Measurements from ENCODE around the gene CRAMP1.

The CRAMP1 gene

DNA sequence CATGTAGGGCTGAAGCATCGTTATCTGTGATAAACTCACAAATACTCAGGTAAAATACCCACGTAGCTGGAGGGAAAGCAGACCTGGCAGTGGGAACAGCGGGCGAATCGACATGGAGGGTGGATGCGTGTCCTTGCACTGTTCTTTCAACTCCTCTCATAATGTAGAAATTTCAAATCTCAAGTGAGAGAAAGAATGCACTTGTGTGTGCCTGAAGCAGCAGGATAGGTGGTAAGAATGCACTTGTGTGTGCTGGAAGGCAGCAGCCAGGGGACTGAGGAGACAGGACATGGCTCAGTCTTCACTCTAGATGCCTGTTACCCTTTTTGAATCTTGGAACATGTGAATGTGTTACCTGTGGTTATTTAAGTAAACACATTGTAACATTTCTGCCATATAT, 10.7 kb upstream of the CRAMP1 start:
- DNase-seq, result no peak

DNA sequence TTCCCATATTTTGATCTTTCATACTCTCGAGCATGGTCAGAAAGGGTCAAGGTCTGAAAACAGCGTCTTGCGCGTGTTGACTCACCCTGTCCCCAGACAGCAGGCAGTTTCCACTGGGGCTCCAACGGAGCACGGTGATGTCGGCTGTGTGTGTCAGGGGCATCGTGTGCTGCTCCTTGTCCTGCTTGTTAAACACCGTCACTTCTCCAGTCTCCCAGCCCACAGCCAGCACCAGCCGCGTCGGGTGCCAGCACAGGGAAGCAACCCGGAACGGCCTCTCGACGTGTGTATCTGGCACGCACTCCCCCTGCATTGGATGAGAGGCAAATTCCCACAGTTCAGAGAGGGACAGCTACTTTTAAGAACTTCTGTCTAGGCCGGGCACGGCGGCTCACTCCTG, 9.9 kb upstream of the CRAMP1 start:
- no peak for DNase-seq

DNA sequence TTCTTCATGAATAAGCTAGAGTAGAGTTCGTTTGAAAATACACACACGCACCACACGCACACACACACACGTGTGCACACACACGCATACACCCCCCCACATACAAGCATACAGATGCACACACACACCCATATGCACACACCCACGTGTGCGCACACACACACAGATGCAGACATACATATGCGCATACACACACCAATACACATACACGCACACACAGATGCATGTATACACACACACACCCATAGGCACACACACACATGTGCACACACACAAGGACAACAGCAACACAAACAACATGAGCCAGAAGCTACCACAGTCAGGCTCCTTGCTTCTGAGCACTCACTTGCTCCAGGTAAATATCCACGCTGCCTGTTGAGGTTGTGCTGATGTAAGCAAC, 5.4 kb upstream of the CRAMP1 start:
- DNase-seq, result no peak

DNA sequence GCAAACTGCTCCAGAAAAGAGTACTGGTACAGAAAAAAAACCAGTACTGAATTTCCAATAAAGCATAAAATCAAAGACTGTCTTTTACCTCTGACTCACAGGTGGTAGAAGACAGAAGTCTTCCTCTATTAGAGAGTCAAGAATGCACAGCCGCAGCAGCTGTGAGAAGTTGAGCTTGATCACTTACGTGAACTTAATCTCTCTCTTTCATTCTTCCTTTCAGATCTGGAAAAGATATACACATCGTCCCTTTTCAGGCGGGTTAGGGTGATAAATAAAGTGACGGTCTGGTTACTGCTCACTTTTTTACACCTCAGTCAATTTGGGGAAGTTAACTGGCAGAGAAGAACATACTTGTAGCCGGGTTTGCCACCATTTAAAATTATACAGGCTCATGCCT, 4.2 kb upstream of the CRAMP1 start:
- DNase-seq, result no peak

DNA sequence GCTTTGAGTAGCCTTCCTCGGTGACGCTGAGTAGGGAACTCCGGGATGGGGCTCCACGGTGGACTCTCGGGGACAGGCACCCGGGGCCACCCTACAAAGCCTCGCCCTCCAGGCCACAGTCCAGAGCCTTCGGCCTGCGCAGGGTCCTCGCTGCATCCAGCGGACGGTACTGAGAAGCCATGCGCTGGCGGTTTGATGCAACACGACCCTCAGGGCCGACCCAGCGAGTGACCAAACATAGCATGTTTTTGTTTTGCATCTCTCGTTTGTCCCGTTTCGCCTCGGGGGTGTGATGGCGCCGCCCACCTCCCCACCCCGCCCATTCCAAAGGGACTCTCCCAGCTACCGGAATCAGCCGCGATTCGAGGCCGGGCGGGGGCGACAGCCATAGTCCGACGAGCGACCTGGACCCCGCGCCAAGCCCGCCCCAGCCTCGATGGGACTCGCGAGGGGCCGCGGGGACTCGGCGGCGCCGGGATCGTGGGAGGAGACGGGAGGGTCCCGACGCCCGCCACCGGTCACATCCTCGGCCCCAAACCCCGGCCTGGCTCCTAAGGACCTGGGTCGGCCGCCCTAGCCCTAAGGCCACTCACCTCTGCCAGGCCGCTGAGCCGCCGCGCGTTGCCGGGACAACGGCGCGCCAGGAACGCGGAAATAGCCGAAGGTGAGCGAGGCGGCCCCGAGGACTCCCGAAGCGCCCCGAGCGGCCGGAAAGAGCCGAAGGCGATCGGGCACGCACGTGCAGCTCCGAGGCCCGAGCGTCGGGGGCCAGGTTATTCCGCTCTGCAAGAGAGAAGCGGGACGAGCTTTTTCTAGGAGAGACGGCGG, 1.9 kb upstream of the CRAMP1 start:
- peak; percentile 82 for DNase-seq

DNA sequence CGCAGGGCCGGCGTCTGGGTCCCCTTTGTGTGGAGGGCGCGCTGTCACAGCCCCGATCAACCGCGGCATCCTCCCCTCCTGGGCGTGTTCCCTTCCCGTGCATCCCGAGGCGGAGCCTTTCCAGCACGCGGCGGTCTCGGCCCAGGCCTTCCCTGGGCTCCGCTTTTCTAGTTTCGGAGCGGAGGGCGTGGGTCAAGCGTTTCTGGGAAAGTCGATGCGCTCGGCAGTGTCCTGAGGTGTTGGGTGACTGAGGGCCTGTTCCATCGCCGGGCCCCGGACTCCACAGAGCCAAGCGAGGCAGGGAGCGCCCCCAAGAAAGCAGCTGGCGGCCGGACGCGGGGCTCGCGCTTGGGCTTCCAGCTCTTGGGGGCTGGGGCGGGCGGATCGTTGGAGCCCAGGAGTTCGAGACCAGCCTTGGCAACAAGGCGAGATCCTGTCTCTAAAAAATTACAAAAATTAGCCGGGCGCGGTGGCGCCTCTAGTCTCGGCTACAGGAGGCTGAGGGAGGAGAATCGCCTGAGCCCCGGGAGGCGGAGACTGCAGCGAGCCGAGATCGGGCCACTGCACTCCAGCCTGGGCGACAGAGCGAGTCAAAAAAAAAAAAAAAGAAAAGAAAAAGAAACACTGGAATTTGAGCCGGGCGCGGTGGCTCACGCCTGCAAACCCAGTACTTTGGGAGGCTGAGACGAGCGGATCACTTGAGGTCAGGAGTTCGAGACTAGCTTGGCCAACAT, 1.1 kb upstream of the CRAMP1 start:
- DNase-seq, result no peak

DNA sequence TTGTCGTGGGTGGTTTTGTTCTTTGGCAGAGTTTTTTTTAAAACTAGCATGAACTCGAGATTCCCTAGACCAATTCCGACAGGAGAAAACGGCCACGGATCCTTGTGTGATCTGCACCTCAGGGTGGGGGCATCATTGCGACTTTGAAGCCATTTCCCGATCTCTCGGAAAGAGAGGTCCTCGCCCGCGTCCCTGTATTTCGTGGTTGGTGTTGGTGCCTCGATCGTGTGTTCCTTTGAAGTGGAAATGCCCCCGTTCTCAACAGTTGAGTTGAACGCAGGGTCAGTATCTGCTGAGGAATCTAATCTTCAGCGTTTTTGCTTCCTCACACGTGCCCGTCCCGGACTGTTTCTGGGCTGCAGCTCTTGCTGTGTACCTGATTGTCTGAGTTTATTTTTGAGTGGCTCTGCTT, 1.1 kb downstream of the CRAMP1 start:
- DNase-seq, result no peak

DNA sequence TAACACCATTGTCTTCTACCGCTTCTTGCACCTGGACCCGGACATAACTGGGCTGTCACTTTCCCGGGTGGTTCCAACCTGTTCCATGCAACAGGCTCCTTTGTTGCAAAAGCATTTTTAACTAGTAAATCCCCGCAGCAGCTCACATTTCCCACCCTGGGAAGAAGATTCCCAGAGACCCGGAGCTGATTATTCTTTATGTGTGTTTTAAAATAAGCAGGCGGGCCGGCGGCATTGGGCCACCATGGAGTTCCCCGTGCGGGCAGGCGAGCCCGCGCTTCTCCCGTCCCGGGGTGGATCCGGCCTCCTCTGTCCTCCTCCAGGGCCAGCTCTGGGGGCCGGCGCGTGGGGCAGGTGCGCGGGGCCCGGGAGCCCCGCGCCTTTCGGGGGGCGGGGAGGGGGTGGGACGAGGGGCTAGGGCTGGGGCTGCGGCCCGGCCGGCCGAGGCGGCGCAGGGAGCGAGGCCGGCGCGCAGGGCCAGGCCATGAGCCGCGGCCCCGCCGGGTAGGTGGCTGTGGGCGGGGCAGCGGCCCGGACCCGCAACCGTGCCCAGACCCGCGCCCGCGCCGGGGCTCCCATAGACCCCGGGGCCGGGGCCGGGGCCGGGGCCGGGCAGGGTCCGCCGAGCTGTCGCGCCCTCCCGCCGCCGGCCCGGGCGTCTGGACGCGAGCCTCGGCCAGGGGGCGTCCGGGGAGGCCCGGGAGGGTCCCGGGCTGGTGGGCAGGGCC, 1.7 kb downstream of the CRAMP1 start:
- peak; percentile 7 for DNase-seq

DNA sequence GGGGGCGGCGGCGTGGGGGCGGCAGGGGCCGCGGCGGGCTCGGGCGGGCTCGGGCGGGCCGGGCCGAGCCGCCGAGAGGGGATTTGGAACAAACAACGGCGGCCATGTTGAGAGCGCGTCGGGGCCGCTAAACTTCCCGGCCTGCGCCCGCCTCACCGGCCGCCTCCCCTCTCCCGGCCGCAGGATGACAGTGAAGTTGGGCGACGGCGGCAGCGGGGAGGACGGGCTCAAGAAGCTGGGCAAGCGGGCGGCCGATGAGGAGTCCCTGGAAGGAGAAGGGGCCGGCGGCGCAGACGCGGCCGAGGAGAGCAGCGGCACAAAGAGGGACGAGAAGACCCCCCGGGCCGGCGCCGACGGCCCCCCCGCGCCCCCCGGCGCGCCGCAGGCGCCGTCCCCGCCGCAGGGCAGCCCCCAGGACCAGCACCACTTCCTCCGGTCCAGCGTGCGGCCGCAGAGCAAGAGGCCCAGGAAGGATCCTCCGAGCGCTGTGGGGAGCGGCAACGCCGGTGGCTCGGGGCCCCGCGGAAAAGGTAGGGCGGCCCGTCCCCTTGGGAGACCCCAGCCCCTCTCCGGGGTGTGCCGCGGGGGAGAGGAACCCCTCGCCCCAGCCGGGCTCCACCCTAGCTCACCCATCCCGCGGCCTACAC, 2.4 kb downstream of the CRAMP1 start:
- peak; percentile 43 for DNase-seq

DNA sequence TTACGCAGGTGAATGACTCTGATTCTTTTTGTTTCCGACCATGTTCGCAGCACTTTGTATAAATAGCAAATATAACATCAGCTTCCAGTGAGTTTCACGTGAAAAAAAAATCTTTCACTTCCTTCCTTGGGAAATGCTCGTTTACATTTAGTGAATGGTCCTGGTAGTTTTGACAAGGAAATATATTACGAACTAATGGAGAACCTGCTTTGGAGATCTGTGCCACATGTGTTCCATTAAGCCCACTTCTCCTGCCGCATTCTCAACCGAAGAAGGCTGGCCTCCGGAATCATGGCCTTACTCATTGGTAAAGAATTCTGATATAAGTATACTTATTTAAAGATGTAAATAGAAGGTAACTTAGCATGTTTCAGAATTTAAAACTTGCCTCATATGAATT, 3.6 kb downstream of the CRAMP1 start:
- peak; percentile 36 for DNase-seq

DNA sequence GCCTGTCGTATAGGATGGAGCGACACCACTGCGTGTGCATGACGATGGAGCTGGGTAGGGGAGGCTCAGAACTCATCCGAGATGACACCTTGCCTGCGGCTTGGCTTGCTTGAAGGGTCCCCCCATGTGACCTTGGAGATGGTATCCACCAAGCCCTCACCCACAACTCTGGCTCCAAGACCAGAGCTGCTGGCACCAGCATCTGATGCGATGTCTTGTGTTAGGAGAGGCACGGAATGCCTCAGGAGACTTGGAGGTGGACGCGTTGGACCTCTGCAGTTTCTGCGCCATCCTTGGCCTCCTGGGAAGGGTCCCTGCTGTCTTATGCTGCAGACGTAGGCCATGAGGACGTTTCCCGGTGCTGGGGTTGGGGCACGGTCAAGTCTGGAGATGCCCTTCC, 7.8 kb downstream of the CRAMP1 start:
- DNase-seq, result no peak

DNA sequence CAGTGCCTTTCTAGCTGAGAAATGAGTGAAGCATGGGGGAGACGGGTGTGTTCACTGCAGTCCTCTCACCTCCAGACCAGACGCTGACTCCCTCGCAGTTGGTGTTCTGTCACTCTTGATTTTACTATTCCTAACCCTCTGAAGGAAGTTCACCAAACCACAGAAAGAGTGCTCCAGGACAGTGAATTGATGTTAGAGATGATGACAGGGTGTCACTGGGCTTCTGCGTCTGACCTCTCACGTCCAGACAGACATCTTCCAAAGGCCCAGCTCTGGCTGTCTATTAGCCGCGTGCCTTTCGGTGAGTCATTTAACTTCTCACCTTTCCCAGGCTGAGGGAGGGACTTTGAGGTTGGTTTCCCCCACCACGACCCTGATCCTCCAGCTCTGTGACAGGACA, 8.2 kb downstream of the CRAMP1 start:
- DNase-seq, result no peak

DNA sequence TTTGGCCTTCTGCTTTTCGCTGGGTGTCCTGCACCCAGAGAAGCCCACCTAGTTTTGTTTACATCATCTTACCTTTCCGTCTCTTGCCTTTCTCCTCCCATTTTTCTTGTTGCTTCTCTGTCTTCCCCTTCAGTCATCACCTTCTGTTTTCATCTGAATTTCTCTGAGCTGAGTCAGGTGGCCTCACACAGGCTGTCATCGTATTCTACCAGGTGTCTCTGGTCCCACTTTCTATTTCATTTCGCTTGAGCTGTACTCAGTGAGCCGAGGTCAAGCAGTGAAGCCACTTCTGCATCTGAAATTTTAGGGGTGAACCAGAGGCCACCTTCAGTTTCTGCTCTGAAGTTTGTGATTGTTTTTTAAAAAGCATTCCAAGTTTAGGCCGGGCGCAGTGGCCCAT, 9.7 kb downstream of the CRAMP1 start:
- no peak for DNase-seq

DNA sequence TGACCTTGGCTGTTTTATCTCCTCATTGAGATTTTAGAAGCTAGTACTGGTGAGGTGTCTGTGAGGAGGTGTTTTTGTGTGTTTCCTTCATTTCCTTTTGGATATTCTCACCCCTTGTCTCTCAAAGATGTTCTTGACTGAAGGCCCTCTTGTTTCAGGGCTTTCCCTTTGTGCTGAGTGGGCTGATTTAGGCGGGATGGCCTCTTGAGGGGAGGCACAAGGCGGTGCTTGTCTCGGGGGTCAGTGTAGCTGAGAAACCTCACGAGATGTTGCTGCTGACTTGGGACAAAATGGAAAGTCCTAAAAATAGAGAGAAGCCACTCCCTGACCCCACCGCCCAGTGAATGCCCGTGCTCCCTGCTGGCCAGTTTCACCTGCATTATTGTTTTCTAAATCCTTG, 14.2 kb downstream of the CRAMP1 start:
- no peak for DNase-seq

DNA sequence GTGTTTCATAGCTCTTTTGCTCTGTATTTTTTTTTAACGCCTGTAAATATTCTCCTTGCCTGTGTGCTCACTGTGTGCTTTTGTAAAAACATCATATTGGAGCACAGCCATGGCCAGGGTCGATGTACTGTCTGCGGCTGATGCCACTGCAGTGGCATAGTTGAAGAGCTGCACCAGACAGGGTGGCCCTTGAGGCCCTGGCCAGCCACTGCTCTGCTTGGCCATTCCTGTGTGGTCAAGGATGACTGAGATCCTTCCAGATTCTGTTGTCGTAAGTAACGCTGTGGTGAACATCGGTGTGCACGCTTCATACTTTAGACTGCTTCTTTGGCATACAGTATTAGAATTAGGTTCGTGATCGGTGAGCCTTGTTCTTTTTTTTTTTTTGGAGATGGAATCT, 14.6 kb downstream of the CRAMP1 start:
- DNase-seq, result no peak

DNA sequence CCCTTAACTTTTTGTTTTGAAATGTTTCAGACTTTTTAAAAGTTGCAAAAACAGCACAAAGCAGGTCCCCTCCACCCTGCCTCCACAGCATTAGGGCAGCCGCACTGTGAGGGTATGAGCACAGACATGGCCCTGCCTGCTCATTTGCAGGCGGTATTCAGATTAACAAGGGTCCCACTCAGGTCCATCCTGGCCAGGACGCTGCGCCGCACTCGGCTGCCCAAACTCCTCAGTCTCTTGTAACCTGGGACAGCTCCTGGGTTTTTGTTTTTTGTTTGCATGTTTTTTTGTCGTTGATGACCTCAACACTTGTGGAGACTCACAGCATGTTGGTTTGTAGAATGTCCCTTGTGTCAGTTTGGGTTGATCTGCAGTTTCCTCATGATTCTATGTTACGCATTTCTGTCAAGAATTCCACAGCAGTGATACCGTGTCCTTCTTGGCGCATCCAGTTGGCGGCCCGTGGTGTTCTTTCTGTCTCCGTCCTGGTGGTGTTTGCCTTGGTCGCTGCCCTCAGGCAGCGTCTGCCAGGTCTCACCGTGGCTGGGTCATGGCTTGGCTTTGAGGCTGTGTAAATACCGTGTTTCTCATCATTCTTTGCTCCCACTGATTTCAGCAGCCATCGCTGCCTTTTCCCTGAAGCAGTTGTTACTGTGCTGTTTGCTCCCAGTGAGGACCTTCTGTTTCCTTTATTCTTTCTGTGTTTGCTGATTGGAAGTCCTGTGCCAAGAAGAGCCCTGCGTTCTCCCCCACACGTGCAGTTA, 18.5 kb downstream of the CRAMP1 start:
- no peak for DNase-seq

DNA sequence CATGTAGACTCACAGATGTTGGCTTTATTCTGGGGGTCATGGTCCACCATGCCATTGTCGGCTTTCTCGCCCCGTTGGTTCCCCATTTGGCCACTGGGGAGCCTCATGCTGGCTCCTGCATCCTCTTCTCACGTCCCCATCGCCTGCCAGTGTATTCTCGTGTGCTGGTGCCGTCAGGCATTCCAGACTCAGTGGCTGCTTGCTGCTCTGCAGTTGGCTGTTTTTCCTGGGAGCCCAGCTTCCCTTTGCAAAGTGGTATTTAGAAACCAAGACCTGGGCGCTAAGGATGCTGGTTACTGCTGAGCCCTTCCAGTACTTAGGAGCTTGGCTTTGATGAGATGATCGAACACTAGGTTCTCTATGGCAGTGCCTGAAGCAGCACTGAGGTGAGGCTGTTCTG, 19.1 kb downstream of the CRAMP1 start:
- no peak for DNase-seq

DNA sequence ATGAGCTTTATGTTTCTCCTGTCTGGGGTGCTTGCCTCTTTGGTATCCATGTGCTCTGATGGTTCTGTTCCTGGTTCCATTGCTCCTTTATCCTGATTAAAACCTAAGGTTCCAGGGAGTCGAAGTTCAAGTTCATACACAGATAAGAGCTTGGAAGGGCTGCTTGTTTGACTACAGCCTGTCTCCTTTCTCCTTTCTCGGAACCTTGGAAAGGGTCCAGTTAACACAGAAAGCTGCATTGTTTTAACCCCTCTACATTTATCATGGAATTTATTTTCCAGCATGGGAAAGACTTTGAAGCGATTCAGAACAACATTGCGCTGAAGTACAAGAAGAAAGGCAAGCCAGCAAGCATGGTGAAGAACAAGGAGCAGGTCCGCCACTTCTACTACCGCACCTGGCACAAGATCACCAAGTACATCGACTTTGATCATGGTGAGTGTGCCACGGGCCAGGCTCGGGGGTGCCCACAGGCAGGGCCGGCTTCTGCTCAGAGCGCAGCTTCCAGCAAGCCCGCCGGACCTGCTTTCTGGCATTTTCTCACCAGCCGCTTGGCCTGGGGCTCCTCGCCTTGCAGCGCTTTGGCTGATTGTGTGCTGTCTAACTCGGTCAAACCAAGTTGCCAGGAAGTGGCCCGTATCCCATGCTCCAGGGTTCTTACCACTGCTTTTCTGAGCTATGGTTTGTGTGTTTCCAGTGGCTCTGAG, 19.9 kb downstream of the CRAMP1 start:
- no peak for DNase-seq

DNA sequence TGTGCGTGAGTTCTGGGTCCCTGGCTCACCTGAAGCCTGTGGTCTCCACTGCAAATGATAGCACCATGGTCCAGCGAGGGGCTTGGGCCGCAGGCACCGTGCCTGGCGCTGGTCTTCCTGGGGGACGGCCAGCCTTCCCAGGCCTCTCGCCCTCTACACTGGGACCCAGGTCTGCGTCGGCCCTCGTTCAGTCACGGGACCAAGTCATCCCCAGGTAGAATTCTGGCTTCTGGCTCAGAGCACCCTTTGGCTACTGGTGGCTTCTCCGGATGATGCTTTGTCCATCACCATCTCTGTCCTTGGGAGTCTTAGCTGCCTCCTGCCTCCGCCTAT, 20.4 kb downstream of the CRAMP1 start:
- DNase-seq, result no peak

DNA sequence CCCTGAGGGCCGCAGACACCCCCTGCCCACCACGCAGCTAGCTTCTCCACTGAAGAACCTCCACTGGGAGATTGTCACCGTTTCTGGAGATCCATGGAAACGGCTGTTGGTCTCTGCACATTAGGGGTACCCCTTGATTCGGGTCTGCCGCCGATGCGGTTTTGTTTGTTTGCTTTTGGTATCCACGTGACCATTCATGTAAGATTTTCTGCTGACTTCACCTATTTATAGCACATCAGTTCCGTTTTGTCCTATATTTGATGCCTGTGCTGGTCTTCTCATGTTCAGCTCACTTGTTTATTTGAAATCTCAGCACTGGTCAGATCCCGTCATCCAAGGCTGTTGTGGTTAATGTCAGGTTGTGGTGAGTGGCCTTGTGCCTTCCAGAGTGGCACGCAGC, 21.1 kb downstream of the CRAMP1 start:
- no peak for DNase-seq

DNA sequence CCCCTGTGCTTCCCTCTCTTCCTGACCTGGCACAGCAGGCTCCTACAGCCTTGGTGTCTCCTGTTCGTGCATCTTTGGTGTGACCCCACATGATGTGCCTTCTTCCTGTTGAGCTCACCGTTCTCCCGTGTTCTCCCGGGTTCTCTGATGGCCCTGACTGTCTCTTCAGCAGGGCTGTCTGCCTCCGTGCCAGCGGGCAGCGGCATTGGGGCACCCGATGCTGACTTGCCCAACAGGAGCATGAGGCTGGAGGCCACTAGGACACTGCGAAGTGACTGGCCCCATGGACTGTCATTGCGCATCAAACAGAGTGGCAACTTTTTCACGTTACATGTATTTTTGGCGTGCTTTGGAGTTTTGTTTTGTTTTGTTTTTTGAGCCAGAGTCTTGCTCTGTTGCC, 22.4 kb downstream of the CRAMP1 start:
- DNase-seq, result no peak

DNA sequence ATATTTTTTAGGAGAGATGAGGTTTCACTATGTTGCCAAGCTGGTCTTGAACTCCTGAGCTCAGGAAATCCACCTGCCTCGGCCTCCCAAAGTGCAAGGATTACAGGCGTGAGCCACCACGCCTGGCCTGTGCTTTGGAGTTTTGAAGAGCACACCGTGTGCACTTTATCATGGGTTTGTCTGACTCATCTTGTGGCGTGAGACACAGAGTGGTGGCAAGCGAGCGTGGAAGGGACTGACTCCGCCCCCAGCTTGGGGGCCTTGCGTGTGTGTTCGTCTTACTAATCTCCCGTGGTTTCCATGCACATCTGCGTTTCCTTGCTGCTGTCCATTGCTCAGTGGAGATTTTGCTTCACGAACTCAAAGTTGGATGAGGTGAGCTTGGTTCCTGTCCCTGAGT, 22.9 kb downstream of the CRAMP1 start:
- DNase-seq, result no peak
